H9 (cell line): ENCODE results near the gene TSKU. TPM values are rescaled to one million over a fixed set of nuclear protein-coding genes. Genes with fewer than 3 reads are reported as not detected.

Source experiments
- DNase-seq: peaks from one replicate; pipeline ENCODE4 v3.0.0-alpha.2; 2017
- H2AFZ ChIP-seq: one replicate; pipeline ENCODE4 v1.6.1; 2013; ENCODE audit warnings: mild to moderate bottlenecking, low read length, control low read depth, moderate library complexity
- H2AK5ac ChIP-seq: 2 replicates; pipeline ENCODE4 v1.6.1; 2013; ENCODE audit warnings: low read length, control low read depth, mixed read lengths; ENCODE audit not compliant: insufficient read length
- H2BK120ac ChIP-seq: one replicate; pipeline ENCODE4 v1.6.1; 2013; ENCODE audit warnings: low read depth, mild to moderate bottlenecking, low read length, control low read depth, inconsistent platforms; ENCODE audit not compliant: poor library complexity, severe bottlenecking
- H2BK12ac ChIP-seq: 2 replicates; pipeline ENCODE4 v1.6.1; 2013; ENCODE audit warnings: low read length, control low read depth, mixed read lengths, low read depth; ENCODE audit not compliant: insufficient read length
- H2BK15ac ChIP-seq: 2 replicates; pipeline ENCODE4 v1.6.1; 2013; ENCODE audit warnings: low read depth, low read length, control low read depth
- H2BK20ac ChIP-seq: one replicate; pipeline ENCODE4 v1.6.1; 2013; ENCODE audit warnings: low read depth, mild to moderate bottlenecking, low read length, control low read depth, inconsistent platforms; ENCODE audit not compliant: poor library complexity, severe bottlenecking
- H2BK5ac ChIP-seq: 2 replicates; pipeline ENCODE4 v1.6.1; 2013; ENCODE audit warnings: low read length, control low read depth, mixed read lengths; ENCODE audit not compliant: insufficient read length
- H3K14ac ChIP-seq: 2 replicates; pipeline ENCODE4 v1.6.1; 2013; ENCODE audit warnings: low read length, control low read depth; ENCODE audit not compliant: insufficient read depth
- H3K18ac ChIP-seq: 2 replicates; pipeline ENCODE4 v1.6.1; 2013; ENCODE audit warnings: low read depth, mild to moderate bottlenecking, mixed read lengths, low read length, control low read depth; ENCODE audit not compliant: insufficient read length
- H3K23ac ChIP-seq: 2 replicates; pipeline ENCODE4 v1.6.1; 2013; ENCODE audit warnings: low read length, control low read depth, mixed read lengths, low read depth; ENCODE audit not compliant: insufficient read length
- H3K23me2 ChIP-seq: 2 replicates; pipeline ENCODE4 v1.6.1; 2013; ENCODE audit warnings: low read depth, mild to moderate bottlenecking, mixed read lengths, low read length, control low read depth; ENCODE audit not compliant: insufficient read length, poor library complexity, severe bottlenecking
- H3K27ac ChIP-seq: 2 replicates; pipeline ENCODE4 v1.5.1; 2013; ENCODE audit warnings: low read length, control low read depth, mixed read lengths, low read depth; ENCODE audit not compliant: insufficient read length
- H3K27me3 ChIP-seq: 2 replicates; pipeline ENCODE4 v1.6.1; 2013; ENCODE audit warnings: low read length, control low read depth, inconsistent platforms; ENCODE audit not compliant: insufficient read depth
- H3K4ac ChIP-seq: 2 replicates; pipeline ENCODE4 v1.6.1; 2013; ENCODE audit warnings: low read depth, mild to moderate bottlenecking, control low read depth, inconsistent platforms, low read length, moderate library complexity
- H3K4me1 ChIP-seq: 2 replicates; pipeline ENCODE4 v1.6.1; 2013; ENCODE audit warnings: low read length, control low read depth, inconsistent platforms; ENCODE audit not compliant: insufficient read depth
- H3K4me2 ChIP-seq: 2 replicates; pipeline ENCODE4 v1.6.1; 2013; ENCODE audit warnings: low read length, control low read depth, mixed read lengths; ENCODE audit not compliant: insufficient read length, insufficient read depth
- H3K56ac ChIP-seq: 2 replicates; pipeline ENCODE4 v1.6.1; 2013; ENCODE audit warnings: low read depth, mild to moderate bottlenecking, mixed read lengths, low read length, control low read depth; ENCODE audit not compliant: insufficient read length
- H3K79me1 ChIP-seq: 2 replicates; pipeline ENCODE4 v1.6.1; 2013; ENCODE audit warnings: low read depth, mild to moderate bottlenecking, moderate library complexity, low read length, control low read depth, inconsistent platforms; ENCODE audit not compliant: insufficient read depth, poor library complexity, severe bottlenecking
- H3K79me2 ChIP-seq: 2 replicates; pipeline ENCODE4 v1.6.1; 2013; ENCODE audit warnings: low read length, control low read depth, inconsistent platforms; ENCODE audit not compliant: insufficient read depth
- H3K9ac ChIP-seq: 2 replicates; pipeline ENCODE4 v1.6.1; 2013; ENCODE audit warnings: low read length, control low read depth, mixed read lengths; ENCODE audit not compliant: insufficient read length; ENCODE audit errors: extremely low read depth
- H3K9me3 ChIP-seq: one replicate; pipeline ENCODE4 v1.6.1; 2013; ENCODE audit warnings: low read depth, low read length, inconsistent platforms; ENCODE audit not compliant: control insufficient read depth
- H3T11ph ChIP-seq: one replicate; pipeline ENCODE4 v1.6.1; 2013; ENCODE audit warnings: mild to moderate bottlenecking, low read length, control low read depth, inconsistent platforms
- H4K20me1 ChIP-seq: one replicate; pipeline ENCODE4 v1.6.1; 2013; ENCODE audit not compliant: control insufficient read depth, insufficient read length, insufficient read depth
- H4K5ac ChIP-seq: 2 replicates; pipeline ENCODE4 v1.6.1; 2013; ENCODE audit warnings: low read depth, mild to moderate bottlenecking, mixed read lengths, low read length, control low read depth; ENCODE audit not compliant: insufficient read length
- H4K8ac ChIP-seq: replicated peaks from 2 replicates; pipeline ENCODE4 v1.6.1; 2013; ENCODE audit warnings: low read length, control low read depth, mixed read lengths, low read depth; ENCODE audit not compliant: insufficient read length
- H4K91ac ChIP-seq: 2 replicates; pipeline ENCODE4 v1.6.1; 2013; ENCODE audit warnings: low read depth, mild to moderate bottlenecking, moderate library complexity, mixed read lengths, low read length, control low read depth; ENCODE audit not compliant: insufficient read length
- H3K27ac Mint-ChIP-seq, 3 experiments: 2 replicates in 2 of 3; 3 replicates in 1 of 3; pipeline ENCODE4 v1.8.0; 2020 to 2021; ENCODE audit warnings: mixed read lengths in 3 of 3, mild to moderate bottlenecking in 1 of 3, moderate library complexity in 1 of 3
- H3K27me3 Mint-ChIP-seq: 2 replicates; pipeline ENCODE4 v1.8.0; 2021; ENCODE audit warnings: low read depth, mild to moderate bottlenecking, moderate library complexity, mixed read lengths
- H3K36me3 Mint-ChIP-seq, 3 experiments: 2 replicates in 2 of 3; 3 replicates in 1 of 3; pipeline ENCODE4 v1.8.0; 2020 to 2021; ENCODE audit warnings: low read depth in 3 of 3, mixed read lengths in 3 of 3; ENCODE audit not compliant: insufficient read depth in 1 of 3
- H3K4me1 Mint-ChIP-seq, 2 experiments: 2 replicates each; pipeline ENCODE4 v1.8.0; 2020; ENCODE audit warnings: mixed read lengths in 2 of 2
- H3K4me3 Mint-ChIP-seq, 2 experiments: 2 replicates in 1 of 2; 3 replicates in 1 of 2; pipeline ENCODE4 v1.8.0; 2020 to 2021; ENCODE audit warnings: mild to moderate bottlenecking in 2 of 2, mixed read lengths in 2 of 2, moderate library complexity in 1 of 2
- H3K9me3 Mint-ChIP-seq, 2 experiments: 2 replicates in 1 of 2; 3 replicates in 1 of 2; pipeline ENCODE4 v1.8.0; 2020; ENCODE audit warnings: mild to moderate bottlenecking in 2 of 2, mixed read lengths in 2 of 2, moderate library complexity in 1 of 2
- WGBS: extraction: QIAGEN DNeasy Blood & Tissue Kit; methylation state at CpG from one replicate; pipeline ENCODE4 v1.1.7; 2013; ENCODE audit warnings: missing lambda C conversion rate, low lambda C conversion rate, mixed read lengths; ENCODE audit not compliant: insufficient read length; ENCODE audit errors: extremely low coverage; 5-methylcytosine and 5-hydroxymethylcytosine counted together
- total RNA-seq: library from RNA; stranded (reverse); gene quantifications from 2 replicates; pipeline ENCODE4 v1.2.1, GENCODE V29; 2021
- TF ChIP-seq, protein P1 (sequence below): fragments of 200-600 bp; sonication (generic); conservative IDR thresholded peaks from 3 replicates; pipeline ENCODE4 v1.8.0; 2021; ENCODE audit warnings: antibody characterized with exemption, mild to moderate bottlenecking

TSKU gene
- total RNA-seq, 1 experiment from 2014 or later, result 25.4 TPM

GRCh38 chr11:76742902-76743301 is 40.3 kb upstream of the TSKU start:
- H3K9me3 Mint-ChIP-seq, result no peaks in the 10 kb centered on the region; a peak in 1 of 5 replicates
- H4K8ac ChIP-seq, result no peak overlapping the region
- no peak overlapping the region for H2BK120ac ChIP-seq
- H3K18ac ChIP-seq, result no peak overlapping the region
- H4K91ac ChIP-seq, result no peak overlapping the region
- peaks cover 2% of the 10 kb centered on the region; the same call in 1 of the 2 replicates for H3K27me3 Mint-ChIP-seq
- no peak overlapping the region for H3K9ac ChIP-seq
- no peak overlapping the region for H3K27ac Mint-ChIP-seq
- no peak overlapping the region for H4K5ac ChIP-seq
- no peaks in the 10 kb centered on the region for H3K79me1 ChIP-seq
- no peak overlapping the region for H3K4me3 Mint-ChIP-seq
- no peak overlapping the region for H2BK5ac ChIP-seq
- no peaks in the 10 kb centered on the region; the same call in 1 of the 2 replicates for H3K4me1 ChIP-seq
- no peaks in the 10 kb centered on the region for H3K9me3 ChIP-seq
- no peak overlapping the region for H3K23ac ChIP-seq
- H3K14ac ChIP-seq, result no peak overlapping the region
- TF ChIP-seq, protein P1, sequence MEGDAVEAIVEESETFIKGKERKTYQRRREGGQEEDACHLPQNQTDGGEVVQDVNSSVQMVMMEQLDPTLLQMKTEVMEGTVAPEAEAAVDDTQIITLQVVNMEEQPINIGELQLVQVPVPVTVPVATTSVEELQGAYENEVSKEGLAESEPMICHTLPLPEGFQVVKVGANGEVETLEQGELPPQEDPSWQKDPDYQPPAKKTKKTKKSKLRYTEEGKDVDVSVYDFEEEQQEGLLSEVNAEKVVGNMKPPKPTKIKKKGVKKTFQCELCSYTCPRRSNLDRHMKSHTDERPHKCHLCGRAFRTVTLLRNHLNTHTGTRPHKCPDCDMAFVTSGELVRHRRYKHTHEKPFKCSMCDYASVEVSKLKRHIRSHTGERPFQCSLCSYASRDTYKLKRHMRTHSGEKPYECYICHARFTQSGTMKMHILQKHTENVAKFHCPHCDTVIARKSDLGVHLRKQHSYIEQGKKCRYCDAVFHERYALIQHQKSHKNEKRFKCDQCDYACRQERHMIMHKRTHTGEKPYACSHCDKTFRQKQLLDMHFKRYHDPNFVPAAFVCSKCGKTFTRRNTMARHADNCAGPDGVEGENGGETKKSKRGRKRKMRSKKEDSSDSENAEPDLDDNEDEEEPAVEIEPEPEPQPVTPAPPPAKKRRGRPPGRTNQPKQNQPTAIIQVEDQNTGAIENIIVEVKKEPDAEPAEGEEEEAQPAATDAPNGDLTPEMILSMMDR, result no peak
- no peaks in the 10 kb centered on the region; the same call in 1 of the 2 replicates for H3K27me3 ChIP-seq
- H2BK15ac ChIP-seq, result no peak overlapping the region
- H4K20me1 ChIP-seq, result no peaks in the 10 kb centered on the region
- DNase-seq, result no peak
- H3K23me2 ChIP-seq, result no peaks in the 10 kb centered on the region
- no peak overlapping the region for H2AFZ ChIP-seq
- no peak overlapping the region for H2AK5ac ChIP-seq
- no peak overlapping the region for H3T11ph ChIP-seq
- H3K4me1 Mint-ChIP-seq, result peaks cover 14 to 19% of the 10 kb centered on the region in 2 experiments
- no peak overlapping the region for H2BK12ac ChIP-seq
- H3K56ac ChIP-seq, result no peak overlapping the region
- H3K4me2 ChIP-seq, result no peak overlapping the region
- H3K27ac ChIP-seq, result no peak overlapping the region
- H3K4ac ChIP-seq, result no peak overlapping the region
- H3K79me2 ChIP-seq, result no peaks in the 10 kb centered on the region
- no CpG with 5 or more reads among the region's 4 CpGs for WGBS
- H2BK20ac ChIP-seq, result no peak overlapping the region
- no peaks in the 10 kb centered on the region; a peak in 1 of 7 replicates for H3K36me3 Mint-ChIP-seq
